Breast epithelium (tissue), 3 donors: ENCODE measurements around the gene ZNF513.

Experiments used
- CTCF ChIP-seq, 3 donors: fragments of 450-650 bp; IDR thresholded peaks; one replicate each; pipeline ENCODE4 v1.5.1; 2016 to 2017; ENCODE audit warnings: antibody characterized with exemption in 3 of 3, mild to moderate bottlenecking in 3 of 3, moderate library complexity in 3 of 3
- POLR2A ChIP-seq: fragments of 450-650 bp; IDR thresholded peaks from one replicate; pipeline ENCODE4 v1.6.1; 2016; ENCODE audit warnings: antibody characterized with exemption, mild to moderate bottlenecking, moderate library complexity
- POLR2AphosphoS5 ChIP-seq, 3 donors: sonication (generic); formaldehyde crosslinking; IDR thresholded peaks; one replicate each; pipeline ENCODE4 v1.6.1; 2017; ENCODE audit warnings: antibody characterized with exemption in 3 of 3

- TF ChIP-seq POLR2A = no peak
- TF ChIP-seq CTCF (IDR thresholded peaks at IDR 0.05) = no peak
- no peak for TF ChIP-seq POLR2AphosphoS5 (IDR thresholded peaks at IDR 0.05)
Measured at GRCh38 chr2:27373567-27373966, 7.0 kb downstream of the ZNF513 start.
